ENCODE data around the gene PLD1.

Gene PLD1

DNA sequence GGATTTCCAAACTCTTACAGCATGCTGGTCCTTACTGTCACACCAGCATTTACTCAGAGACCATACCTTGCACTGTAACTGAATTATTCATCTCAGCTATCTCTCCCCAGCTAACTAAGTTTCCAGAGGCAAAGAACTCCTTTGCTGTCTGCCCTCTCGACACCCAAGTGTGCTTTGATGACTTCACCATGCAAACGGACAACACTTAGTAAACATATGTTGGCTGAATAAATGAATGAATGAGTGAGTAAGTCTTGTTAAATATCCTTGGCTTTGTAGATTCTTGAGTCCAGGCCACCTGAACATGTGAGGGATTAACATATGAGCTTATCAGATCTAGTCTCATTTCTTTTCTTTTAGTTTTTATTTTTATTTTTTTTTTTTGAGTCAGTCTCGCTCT, 138.2 kb downstream of the PLD1 start:
- no peaks in the 10 kb centered on the region for H3K9me3 ChIP-seq (ENCODE audit: control insufficient read depth, insufficient read depth, low read length)
- no peaks in the 10 kb centered on the region for H3K27me3 ChIP-seq (ENCODE audit: control insufficient read depth, low read length)
- H3K4me3 ChIP-seq (ENCODE audit: low read length): no peak overlapping the region
- no peaks in the 10 kb centered on the region for H4K20me1 ChIP-seq (ENCODE audit: control insufficient read depth, insufficient read depth, low read depth, low read length)
- no peak overlapping the region for H3K27ac ChIP-seq (ENCODE audit: low read depth, low read length)
- no peaks in the 10 kb centered on the region for H3K79me2 ChIP-seq (ENCODE audit: control insufficient read depth, low read length)
- TF ChIP-seq, protein P1, sequence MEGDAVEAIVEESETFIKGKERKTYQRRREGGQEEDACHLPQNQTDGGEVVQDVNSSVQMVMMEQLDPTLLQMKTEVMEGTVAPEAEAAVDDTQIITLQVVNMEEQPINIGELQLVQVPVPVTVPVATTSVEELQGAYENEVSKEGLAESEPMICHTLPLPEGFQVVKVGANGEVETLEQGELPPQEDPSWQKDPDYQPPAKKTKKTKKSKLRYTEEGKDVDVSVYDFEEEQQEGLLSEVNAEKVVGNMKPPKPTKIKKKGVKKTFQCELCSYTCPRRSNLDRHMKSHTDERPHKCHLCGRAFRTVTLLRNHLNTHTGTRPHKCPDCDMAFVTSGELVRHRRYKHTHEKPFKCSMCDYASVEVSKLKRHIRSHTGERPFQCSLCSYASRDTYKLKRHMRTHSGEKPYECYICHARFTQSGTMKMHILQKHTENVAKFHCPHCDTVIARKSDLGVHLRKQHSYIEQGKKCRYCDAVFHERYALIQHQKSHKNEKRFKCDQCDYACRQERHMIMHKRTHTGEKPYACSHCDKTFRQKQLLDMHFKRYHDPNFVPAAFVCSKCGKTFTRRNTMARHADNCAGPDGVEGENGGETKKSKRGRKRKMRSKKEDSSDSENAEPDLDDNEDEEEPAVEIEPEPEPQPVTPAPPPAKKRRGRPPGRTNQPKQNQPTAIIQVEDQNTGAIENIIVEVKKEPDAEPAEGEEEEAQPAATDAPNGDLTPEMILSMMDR (IDR thresholded peaks at IDR 0.05; ENCODE audit: low read depth, low read length, poor library complexity, severe bottlenecking): no peak
- TF ChIP-seq EZH2phosphoT487 (IDR thresholded peaks at IDR 0.05; ENCODE audit: borderline replicate concordance, low read length): no peak
- no peaks in the 10 kb centered on the region for H3K9me2 ChIP-seq (replicated peaks; ENCODE audit: control insufficient read depth, low read length)
- no peak overlapping the region for H3K4me2 ChIP-seq (ENCODE audit: low read length)
- no peaks in the 10 kb centered on the region for H3K4me1 ChIP-seq (ENCODE audit: control insufficient read depth, low read length)
- no peaks in the 10 kb centered on the region for H3F3A ChIP-seq (ENCODE audit: control insufficient read depth, insufficient read depth)
- H3K36me3 ChIP-seq (ENCODE audit: control insufficient read depth, low read length): no peaks in the 10 kb centered on the region

DNA sequence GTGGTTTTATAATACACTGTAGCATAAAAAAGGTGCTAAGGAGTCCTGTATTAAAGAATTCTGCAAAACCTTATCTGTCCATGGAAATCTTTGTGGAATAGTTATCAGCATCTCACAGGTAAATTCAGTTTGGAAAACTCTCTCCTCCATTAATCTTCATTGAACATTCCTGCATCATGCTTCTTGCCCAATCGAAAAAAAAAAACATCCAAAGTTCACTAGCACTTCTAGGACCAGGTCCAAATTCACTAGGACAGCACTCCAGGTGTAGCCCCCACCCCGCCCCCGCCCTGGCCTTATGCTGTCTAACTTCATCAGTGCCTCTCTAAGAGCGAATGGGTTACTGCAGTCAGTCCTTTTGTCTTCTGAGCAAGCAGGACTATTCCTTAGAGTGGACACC, 138.6 kb downstream of the PLD1 start:
- Histone ChIP-seq H3K4me1 (ENCODE audit: control insufficient read depth, low read length) (no peaks in the 10 kb centered on the region), H3K4me2 (ENCODE audit: low read length) (no peak overlapping the region), H3F3A (ENCODE audit: control insufficient read depth, insufficient read depth) (no peaks in the 10 kb centered on the region), H3K79me2 (ENCODE audit: control insufficient read depth, low read length) (no peaks in the 10 kb centered on the region), H3K9me2 (replicated peaks; ENCODE audit: control insufficient read depth, low read length) (no peaks in the 10 kb centered on the region), H4K20me1 (ENCODE audit: control insufficient read depth, insufficient read depth, low read depth, low read length) (no peaks in the 10 kb centered on the region), H3K4me3 (ENCODE audit: low read length) (no peak overlapping the region), H3K9me3 (ENCODE audit: control insufficient read depth, insufficient read depth, low read length) (no peaks in the 10 kb centered on the region), H3K27me3 (ENCODE audit: control insufficient read depth, low read length) (no peaks in the 10 kb centered on the region), H3K27ac (ENCODE audit: low read depth, low read length) (no peak overlapping the region), H3K36me3 (ENCODE audit: control insufficient read depth, low read length) (no peaks in the 10 kb centered on the region)
- TF ChIP-seq EZH2phosphoT487 (IDR thresholded peaks at IDR 0.05; ENCODE audit: borderline replicate concordance, low read length): no peak
- TF ChIP-seq, protein P1 (IDR thresholded peaks at IDR 0.05; ENCODE audit: low read depth, low read length, poor library complexity, severe bottlenecking): no peak

DNA sequence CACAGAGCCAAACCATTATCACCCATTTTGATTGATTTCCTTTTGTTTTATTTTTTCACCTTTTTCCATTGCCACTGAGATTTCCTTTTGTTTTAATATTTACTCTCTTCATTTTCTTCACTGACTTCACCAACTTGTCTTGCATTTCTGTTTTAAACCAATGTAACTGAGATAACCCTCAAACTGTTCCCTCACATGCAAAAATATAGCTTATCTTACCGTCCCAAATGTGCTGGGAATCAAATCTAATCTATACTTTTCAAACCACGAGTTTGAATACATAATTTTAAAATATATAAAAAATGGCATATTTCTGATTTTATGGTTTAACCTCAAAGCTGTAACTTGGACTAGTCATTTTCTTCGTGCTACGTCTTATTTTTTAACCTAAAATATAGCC, 143.8 kb downstream of the PLD1 start:
- H3K79me2 ChIP-seq (ENCODE audit: control insufficient read depth, low read length): no peaks in the 10 kb centered on the region
- H3K4me1 ChIP-seq (ENCODE audit: control insufficient read depth, low read length): no peaks in the 10 kb centered on the region
- no peak overlapping the region for H3K27ac ChIP-seq (ENCODE audit: low read depth, low read length)
- no peaks in the 10 kb centered on the region for H4K20me1 ChIP-seq (ENCODE audit: control insufficient read depth, insufficient read depth, low read depth, low read length)
- no peaks in the 10 kb centered on the region for H3K9me2 ChIP-seq (replicated peaks; ENCODE audit: control insufficient read depth, low read length)
- no peaks in the 10 kb centered on the region for H3K9me3 ChIP-seq (ENCODE audit: control insufficient read depth, insufficient read depth, low read length)
- no peak overlapping the region for H3K4me2 ChIP-seq (ENCODE audit: low read length)
- H3K36me3 ChIP-seq (ENCODE audit: control insufficient read depth, low read length): no peaks in the 10 kb centered on the region
- no peak overlapping the region for H3K4me3 ChIP-seq (ENCODE audit: low read length)
- no peaks in the 10 kb centered on the region for H3F3A ChIP-seq (ENCODE audit: control insufficient read depth, insufficient read depth)
- no peak for TF ChIP-seq EZH2phosphoT487 (IDR thresholded peaks at IDR 0.05; ENCODE audit: borderline replicate concordance, low read length)
- TF ChIP-seq, protein P1 (IDR thresholded peaks at IDR 0.05; ENCODE audit: low read depth, low read length, poor library complexity, severe bottlenecking): no peak
- H3K27me3 ChIP-seq (ENCODE audit: control insufficient read depth, low read length): no peaks in the 10 kb centered on the region

DNA sequence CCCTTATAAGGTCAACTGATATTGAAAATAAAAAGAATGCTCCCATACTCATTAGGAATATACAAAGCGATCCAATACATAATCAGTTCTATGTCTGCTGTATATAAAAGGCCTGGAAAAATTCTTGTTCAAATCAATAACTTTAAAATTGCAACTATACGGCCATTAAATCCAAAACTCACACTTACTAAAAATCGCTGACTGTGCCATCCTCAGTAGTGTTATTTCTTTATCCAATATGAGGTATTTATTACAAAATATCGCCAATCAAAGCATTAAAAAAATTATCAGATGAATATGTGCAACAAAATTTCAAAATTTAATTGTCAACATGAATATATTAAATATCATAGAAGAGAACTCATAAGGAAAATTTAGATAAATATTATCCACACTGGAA, 146.5 kb downstream of the PLD1 start:
- no peak overlapping the region for H3K27ac ChIP-seq (ENCODE audit: low read depth, low read length)
- H3K4me1 ChIP-seq (ENCODE audit: control insufficient read depth, low read length): no peaks in the 10 kb centered on the region
- H3K79me2 ChIP-seq (ENCODE audit: control insufficient read depth, low read length): no peaks in the 10 kb centered on the region
- TF ChIP-seq EZH2phosphoT487 (IDR thresholded peaks at IDR 0.05; ENCODE audit: borderline replicate concordance, low read length): no peak
- TF ChIP-seq, protein P1 (IDR thresholded peaks at IDR 0.05; ENCODE audit: low read depth, low read length, poor library complexity, severe bottlenecking): no peak
- no peak overlapping the region for H3K4me2 ChIP-seq (ENCODE audit: low read length)
- H3K4me3 ChIP-seq (ENCODE audit: low read length): no peak overlapping the region
- no peaks in the 10 kb centered on the region for H3K9me3 ChIP-seq (ENCODE audit: control insufficient read depth, insufficient read depth, low read length)
- no peaks in the 10 kb centered on the region for H4K20me1 ChIP-seq (ENCODE audit: control insufficient read depth, insufficient read depth, low read depth, low read length)
- no peaks in the 10 kb centered on the region for H3K36me3 ChIP-seq (ENCODE audit: control insufficient read depth, low read length)
- no peaks in the 10 kb centered on the region for H3K9me2 ChIP-seq (replicated peaks; ENCODE audit: control insufficient read depth, low read length)
- H3K27me3 ChIP-seq (ENCODE audit: control insufficient read depth, low read length): no peaks in the 10 kb centered on the region
- H3F3A ChIP-seq (ENCODE audit: control insufficient read depth, insufficient read depth): no peaks in the 10 kb centered on the region
